ENCODE results near the gene FNDC3A.

GRCh38 chr13:49020940-49021553, 45.3 kb downstream of the FNDC3A start:
- TF ChIP-seq CTCF (IDR thresholded peaks at IDR 0.05) (no peak), SIN3A (IDR thresholded peaks at IDR 0.05; ENCODE audit: borderline replicate concordance, insufficient read depth, low read depth, low read length) (no peak)
